ENCODE results near the gene KIAA0040. TPM values are rescaled to one million over a fixed set of nuclear protein-coding genes. Genes with fewer than 3 reads are reported as not detected.

Gene KIAA0040
- total and polyA plus RNA-seq, 10 of the 15 experiments (the other 5 are each of a cell fraction or from before 2014, with no cell fraction given), result 7.6 to 47.7 (median 23.5) TPM

GRCh38 chr1:175195281-175195680, 2.7 kb upstream of the KIAA0040 start (continued):
- TF ChIP-seq PRDM15 (CRISPR knock-in tag; IDR thresholded peaks at IDR 0.05), result no peak
- TF ChIP-seq ZNF24 (IDR thresholded peaks at IDR 0.05), result no peak
- TF ChIP-seq CEBPZ (IDR thresholded peaks at IDR 0.05; ENCODE audit: low read depth, low read length), result no peak
- TF ChIP-seq GATAD2B (conservative IDR thresholded peaks at IDR 0.05; ENCODE audit: low read depth), result no peak
- TF ChIP-seq EZH2 (IDR thresholded peaks at IDR 0.05; ENCODE audit: borderline replicate concordance, control insufficient read depth, low read depth, low read length), result no peak
